HepG2 (cell line): Measurements from ENCODE around the gene METTL2A. TPM values are rescaled to one million over a fixed set of nuclear protein-coding genes. Genes with fewer than 3 reads are reported as not detected.
"Not testable (repeated sequence)": the region's sequence is repeated elsewhere in the genome, so short reads cannot be mapped to it uniquely, and the experiment has no call there.

Experiments used
- ATAC-seq: fragments of 200-7000 bp; cut with Tn5 transposase; 3 replicates; pipeline ENCODE4 v1.9.1; 2020; ENCODE audit warnings: mild to moderate bottlenecking, moderate library complexity
- BruUV-seq: library from RNA; stranded (reverse); fragments of 400-500 nt; replicated peaks from 2 replicates; lab custom pipeline; 2021; lab: Mats Ljungman, UMichigan
- CTCF ChIA-PET: fragments of 300-600 bp; formaldehyde crosslinking; extraction: SDS; loops from one replicate; lab custom pipeline; 2021; ENCODE audit warnings: low total read pairs, inconsistent platforms, low intra/inter-chr PET ratio; lab: Yijun Ruan, JAX
- POLR2A ChIA-PET: fragments of 350-600 bp; sonication (Branson Sonifier 250); formaldehyde crosslinking; loops from one replicate; lab custom pipeline; 2020; ENCODE audit warnings: antibody characterized with exemption, inconsistent platforms; lab: Yijun Ruan, JAX
- DNase-seq: peaks from one replicate; pipeline ENCODE4 v3.0.0-alpha.2; 2015; ENCODE audit warnings: low spot score
- FAIRE-seq: peaks from 3 replicates; lab custom pipeline; 2011; peaks lifted over from hg19 to GRCh38; lab: Jason Lieb, UNC
- H2AFZ ChIP-seq: one replicate; pipeline ENCODE4 v1.6.1; 2011; ENCODE audit warnings: low read length, inconsistent platforms
- H3K27ac ChIP-seq: fragments of 300-600 bp; 3 replicates; pipeline ENCODE4 v1.8.0; 2011; ENCODE audit warnings: mixed run types, mild to moderate bottlenecking, mixed read lengths, low read length, inconsistent platforms; ENCODE audit not compliant: insufficient read depth; ENCODE audit errors: extremely low read length
- H3K27me3 ChIP-seq, 2 experiments: fragments of 200-600 bp in 1 of 2; 2 replicates in 1 of 2; 3 replicates in 1 of 2; pipeline versions ENCODE4 v1.6.0 to v1.8.0; 2011; ENCODE audit warnings: low read length in 2 of 2, mild to moderate bottlenecking in 2 of 2, moderate library complexity in 2 of 2, inconsistent platforms in 1 of 2; ENCODE audit not compliant: insufficient read depth in 2 of 2, control insufficient read depth in 1 of 2
- H3K36me3 ChIP-seq, 2 experiments: fragments of 200-600 bp in 1 of 2; replicated peaks in 1 of 2; 2 replicates in 1 of 2; 3 replicates in 1 of 2; pipeline versions ENCODE4 v1.5.1 to v1.8.0; 2011; ENCODE audit warnings: low read length in 2 of 2, inconsistent platforms in 1 of 2; ENCODE audit not compliant: insufficient read depth in 2 of 2, control insufficient read depth in 1 of 2
- H3K4me1 ChIP-seq: 2 replicates; pipeline ENCODE4 v1.5.1; 2012; ENCODE audit warnings: low read length, inconsistent platforms; ENCODE audit not compliant: insufficient read depth
- H3K4me2 ChIP-seq: 2 replicates; pipeline ENCODE4 v1.6.0; 2011; ENCODE audit warnings: low read depth, low read length, inconsistent platforms
- H3K4me3 ChIP-seq, 3 experiments: fragments of 200-600 bp in 1 of 3; sonication (generic), shearing (Covaris generic) in 1 of 3; replicated peaks in 1 of 3; 2 replicates each; pipeline ENCODE4 v1.5.1; 2011 to 2016; ENCODE audit warnings: low read length in 3 of 3, inconsistent platforms in 2 of 3, low read depth in 2 of 3, mild to moderate bottlenecking in 2 of 3, control low read depth in 1 of 3, mixed read lengths in 1 of 3; ENCODE audit not compliant: insufficient read depth in 1 of 3
- H3K79me2 ChIP-seq: one replicate; pipeline ENCODE4 v1.6.1; 2011; ENCODE audit warnings: low read length, inconsistent platforms; ENCODE audit not compliant: insufficient read depth
- H3K9ac ChIP-seq: 2 replicates; pipeline ENCODE4 v1.6.0; 2011; ENCODE audit warnings: mild to moderate bottlenecking, low read depth, low read length, inconsistent platforms; ENCODE audit not compliant: insufficient read depth
- H3K9me3 ChIP-seq: 2 replicates; pipeline ENCODE4 v1.5.1; 2012; ENCODE audit warnings: mild to moderate bottlenecking, low read length
- H4K20me1 ChIP-seq: 2 replicates; pipeline ENCODE4 v1.6.0; 2011; ENCODE audit warnings: inconsistent platforms, mild to moderate bottlenecking, low read length, moderate library complexity; ENCODE audit not compliant: insufficient read depth
- WGBS: methylation state at CpG from one replicate; pipeline ENCODE4 v1.1.6; 2017; ENCODE audit warnings: low lambda C conversion rate; 5-methylcytosine and 5-hydroxymethylcytosine counted together
- in situ Hi-C: cut with HindIII; loops from 2 replicates; pipeline ENCODE4 v1.10.0; 2017; ENCODE audit warnings: low pct_unique_long_range_greater_than_20kb; ENCODE audit not compliant: extremely low pct_ligation_motif_present
- intact Hi-C: fragments of 100-400 bp; cut with micrococcal nuclease; formaldehyde crosslinking; loops from one replicate; pipeline ENCODE4 v1.10.0; 2022; ENCODE audit not compliant: unreplicated experiment
- polyA plus RNA-seq, 8 experiments: library from polyadenylated mRNA; depleted of rRNA in 3 of 8; stranded (reverse) in 7 of 8; unstranded in 1 of 8; fragments of >200 nt; fragmentation: Illumina TruSeq in 4 of 8; extraction: Trizol in 4 of 8; gene quantifications; 2 replicates each; pipeline versions ENCODE4 v1.2.1 to v1.2.3, GENCODE V29; 2011 to 2016; ENCODE audit warnings: low read depth in 4 of 8, missing spikeins in 1 of 8, mixed read lengths in 1 of 8; ENCODE audit not compliant: insufficient read depth in 1 of 8
- total RNA-seq, 5 experiments: library from RNA; depleted of rRNA; stranded (reverse); fragments of >200 nt; fragmentation: Illumina TruSeq; extraction: Trizol; gene quantifications; 2 replicates each; pipeline ENCODE4 v1.2.3, GENCODE V29; 2016; ENCODE audit warnings: low read depth in 1 of 5

METTL2A gene
- total and polyA plus RNA-seq, 2 of the 13 experiments (the other 11 are each of a cell fraction or from before 2014, with no cell fraction given) = 15.6 to 32.3 TPM

GRCh38 chr17:62413090-62413489 lies 10.6 kb upstream of the METTL2A start:
- 0% methylated on average over 1 of the region's 1 CpG for WGBS
- intact Hi-C loops, ATAC-seq, H3K4me3 ChIP-seq, H3K9me3 ChIP-seq, H3K27me3 ChIP-seq, FAIRE-seq, in situ Hi-C loops, H4K20me1 ChIP-seq, H2AFZ ChIP-seq, BruUV-seq, H3K9ac ChIP-seq, H3K4me1 ChIP-seq, H3K4me2 ChIP-seq, H3K36me3 ChIP-seq, H3K27ac ChIP-seq, CTCF ChIA-PET, H3K79me2 ChIP-seq, DNase-seq, POLR2A ChIA-PET: not testable (repeated sequence)

GRCh38 chr17:62426214-62426613 lies 2.5 kb downstream of the METTL2A start:
- ATAC-seq, H3K9ac ChIP-seq, H3K4me2 ChIP-seq, in situ Hi-C loops, H3K9me3 ChIP-seq, H3K27ac ChIP-seq, H4K20me1 ChIP-seq, CTCF ChIA-PET, H3K27me3 ChIP-seq, H3K4me3 ChIP-seq, H2AFZ ChIP-seq, POLR2A ChIA-PET, BruUV-seq, FAIRE-seq, DNase-seq, intact Hi-C loops, H3K79me2 ChIP-seq: not testable (repeated sequence)
- peaks cover 15% of the 10 kb centered on the region; the same call in 1 of the 2 replicates for H3K4me1 ChIP-seq
- 98% methylated on average over 2 of the region's 2 CpGs for WGBS
- peaks cover 0 to 22% of the 10 kb centered on the region in 2 experiments; a peak in 3 of 5 replicates for H3K36me3 ChIP-seq

- H3K27me3 ChIP-seq, CTCF ChIA-PET, intact Hi-C loops, H3K9ac ChIP-seq, H3K27ac ChIP-seq, H3K4me2 ChIP-seq, H3K79me2 ChIP-seq, H2AFZ ChIP-seq, POLR2A ChIA-PET, H4K20me1 ChIP-seq, in situ Hi-C loops, DNase-seq, H3K9me3 ChIP-seq, H3K4me3 ChIP-seq, ATAC-seq, H3K4me1 ChIP-seq, BruUV-seq, FAIRE-seq: not testable (repeated sequence)
- peaks cover 4 to 12% of the 10 kb centered on the region in 2 experiments; a peak in 4 of 5 replicates for H3K36me3 ChIP-seq
- 97% methylated on average over 4 of the region's 4 CpGs for WGBS
Observed at GRCh38 chr17:62435251-62435650, 11.6 kb downstream of the METTL2A start.

- H3K4me1 ChIP-seq, BruUV-seq, CTCF ChIA-PET, H3K27ac ChIP-seq, H3K9ac ChIP-seq, H3K9me3 ChIP-seq, H3K79me2 ChIP-seq, DNase-seq, H3K27me3 ChIP-seq, H3K4me3 ChIP-seq, H2AFZ ChIP-seq, POLR2A ChIA-PET, intact Hi-C loops, ATAC-seq, H3K4me2 ChIP-seq, H4K20me1 ChIP-seq, FAIRE-seq, in situ Hi-C loops: not testable (repeated sequence)
- 97% methylated on average over 6 of the region's 6 CpGs for WGBS
- H3K36me3 ChIP-seq = peaks cover 10 to 53% of the 10 kb centered on the region in 2 experiments
Observed at GRCh38 chr17:62441181-62441580, 17.5 kb downstream of the METTL2A start.
